Fibroblast of skin of abdomen (primary cell): Measurements from ENCODE around the gene FAM161A. TPM values are rescaled to one million over a fixed set of nuclear protein-coding genes. Genes with fewer than 3 reads are reported as not detected.
"Not testable (repeated sequence)": the region's sequence is repeated elsewhere in the genome, so short reads cannot be mapped to it uniquely, and the experiment has no call there.

Source experiments
- DNase-seq: peaks from one replicate; pipeline ENCODE4 v3.0.0-alpha.2; 2013
- polyA plus RNA-seq, 2 experiments: library from polyadenylated mRNA; unstranded; fragments of 120-200 nt; gene quantifications; one replicate each; pipeline ENCODE4 v1.2.1, GENCODE V29; 2013; ENCODE audit not compliant: insufficient read length in 2 of 2

The FAM161A gene
- 3.7 TPM for polyA plus RNA-seq (2013, experiment 1 of 2; ENCODE audit: insufficient read length)
- 3.3 TPM for polyA plus RNA-seq (2013, experiment 2 of 2; ENCODE audit: insufficient read length)

- DNase-seq, result peak; percentile 87
Observed at GRCh38 chr2:61853847-61854563, at the start of gene FAM161A. Gene FAM161A, minus strand, starts transcription at chr2:61854060. Its CDS starts 19 bp downstream, at chr2:61854041.

GRCh38 chr2:61900281-61900680, 46.4 kb upstream of the FAM161A start:
- no peak for DNase-seq

- no peak for DNase-seq
Observed at GRCh38 chr2:61898810-61899209, 45.0 kb upstream of the FAM161A start.

GRCh38 chr2:61888267-61889055, 34.6 kb upstream of the FAM161A start, which contains the start of gene CCT4:
Gene CCT4, minus strand, starts transcription at chr2:61888656. Its CDS starts 149 bp downstream, at chr2:61888507.
- DNase-seq, result peak; percentile 87

- peak; percentile 40 for DNase-seq
Observed at GRCh38 chr2:61887717-61888266, 33.9 kb upstream of the FAM161A start.

GRCh38 chr2:61885896-61886603, 32.2 kb upstream of the FAM161A start:
- no peak for DNase-seq

- no peak for DNase-seq
Observed at GRCh38 chr2:61882850-61883249, 29.0 kb upstream of the FAM161A start.

- not testable (repeated sequence) for DNase-seq
Observed at GRCh38 chr2:61879351-61879750, 25.5 kb upstream of the FAM161A start.

GRCh38 chr2:61878761-61879160, 24.9 kb upstream of the FAM161A start:
- DNase-seq, result no peak

- no peak for DNase-seq
Observed at GRCh38 chr2:61877571-61878245, 23.8 kb upstream of the FAM161A start.

GRCh38 chr2:61876400-61876799, 22.5 kb upstream of the FAM161A start:
- DNase-seq, result no peak

GRCh38 chr2:61866482-61867089, 12.7 kb upstream of the FAM161A start:
- not testable (repeated sequence) for DNase-seq

- no peak for DNase-seq
Observed at GRCh38 chr2:61862085-61862484, 8.2 kb upstream of the FAM161A start.

- DNase-seq, result no peak
Observed at GRCh38 chr2:61857224-61857623, 3.4 kb upstream of the FAM161A start.

- DNase-seq, result no peak
Observed at GRCh38 chr2:61855318-61855613, 1.4 kb upstream of the FAM161A start.

- peak; percentile 96 for DNase-seq
Observed at GRCh38 chr2:61854564-61855317, 881 bp upstream of the FAM161A start.

GRCh38 chr2:61853086-61853846, 594 bp downstream of the FAM161A start:
- no peak for DNase-seq

GRCh38 chr2:61851270-61851669, 2.6 kb downstream of the FAM161A start:
- DNase-seq, result not testable (repeated sequence)

- DNase-seq, result no peak
Observed at GRCh38 chr2:61845320-61845719, 8.5 kb downstream of the FAM161A start.

- no peak for DNase-seq
Observed at GRCh38 chr2:61841286-61841685, 12.6 kb downstream of the FAM161A start.
